MCF 10A (cell line): Measurements from ENCODE around the gene DIP2A. TPM values are rescaled to one million over a fixed set of nuclear protein-coding genes. Genes with fewer than 3 reads are reported as not detected.

ENCODE experiments used
- BruUV-seq: library from RNA; stranded (reverse); fragments of 400-500 nt; replicated peaks from 2 replicates; lab custom pipeline; 2021; lab: Mats Ljungman, UMichigan
- CTCF ChIA-PET: fragments of 300-600 bp; sonication (Branson Sonifier 250); formaldehyde crosslinking; extraction: SDS; loops from one replicate; lab custom pipeline; 2021; ENCODE audit warnings: antibody characterized with exemption, inconsistent platforms; lab: Yijun Ruan, JAX
- POLR2A ChIA-PET: fragments of 300-600, 350-650 bp; sonication (Branson Sonifier 250); formaldehyde crosslinking; extraction: SDS; loops from one replicate; lab custom pipeline; 2020; ENCODE audit warnings: antibody characterized with exemption, inconsistent platforms; lab: Yijun Ruan, JAX
- DNase-seq: peaks from one replicate; pipeline ENCODE4 v3.0.0-alpha.2; 2018; ENCODE audit not compliant: unreplicated experiment
- H3K27ac Mint-ChIP-seq: one replicate; pipeline ENCODE4 v1.8.0; 2022; ENCODE audit warnings: mild to moderate bottlenecking, low read depth, mixed read lengths; ENCODE audit not compliant: unreplicated experiment
- H3K27me3 Mint-ChIP-seq: one replicate; pipeline ENCODE4 v1.8.0; 2022; ENCODE audit warnings: mixed read lengths; ENCODE audit not compliant: insufficient read depth, unreplicated experiment
- H3K36me3 Mint-ChIP-seq: one replicate; pipeline ENCODE4 v1.8.0; 2022; ENCODE audit warnings: mild to moderate bottlenecking, moderate library complexity, mixed read lengths; ENCODE audit not compliant: insufficient read depth, unreplicated experiment
- H3K4me1 Mint-ChIP-seq: one replicate; pipeline ENCODE4 v1.8.0; 2022; ENCODE audit warnings: mixed read lengths; ENCODE audit not compliant: insufficient read depth, unreplicated experiment
- H3K4me3 Mint-ChIP-seq: one replicate; pipeline ENCODE4 v1.8.0; 2022; ENCODE audit warnings: mild to moderate bottlenecking, moderate library complexity, mixed read lengths; ENCODE audit not compliant: unreplicated experiment
- H3K9me3 Mint-ChIP-seq: one replicate; pipeline ENCODE4 v1.8.0; 2022; ENCODE audit warnings: mixed read lengths; ENCODE audit not compliant: unreplicated experiment
- intact Hi-C: fragments of 100-400 bp; cut with micrococcal nuclease; formaldehyde crosslinking; loops from 2 replicates; pipeline ENCODE4 v1.14.1; 2022
- total RNA-seq: library from RNA; stranded (reverse); gene quantifications from 2 replicates; pipeline ENCODE4 v1.2.3, GENCODE V29; 2022
- TF ChIP-seq, protein P1 (sequence below): fragments of 200-600 bp; IDR thresholded peaks from one replicate; pipeline ENCODE4 v1.8.0; 2022; ENCODE audit warnings: antibody characterized with exemption, mild to moderate bottlenecking; ENCODE audit not compliant: unreplicated experiment

Gene DIP2A
- total RNA-seq, 1 experiment from 2014 or later: 39.6 TPM

- ChIA-PET POLR2A (no interaction called here), CTCF (interaction anchor here (0.7 kb wide), 1 partner anchor 45 kb away, joined by 3 read pairs; no protein-coding TSS in a partner anchor)
- Mint-ChIP-seq H3K27ac (no peak overlapping the region), H3K36me3 (peaks cover 25% of the 10 kb centered on the region), H3K4me3 (no peak overlapping the region), H3K27me3 (no peaks in the 10 kb centered on the region), H3K9me3 (peaks cover 8% of the 10 kb centered on the region), H3K4me1 (peaks cover 29% of the 10 kb centered on the region)
- intact Hi-C loops: no loop called here
- no TSS peak for BruUV-seq
- DNase-seq: no peak
- TF ChIP-seq, protein P1, sequence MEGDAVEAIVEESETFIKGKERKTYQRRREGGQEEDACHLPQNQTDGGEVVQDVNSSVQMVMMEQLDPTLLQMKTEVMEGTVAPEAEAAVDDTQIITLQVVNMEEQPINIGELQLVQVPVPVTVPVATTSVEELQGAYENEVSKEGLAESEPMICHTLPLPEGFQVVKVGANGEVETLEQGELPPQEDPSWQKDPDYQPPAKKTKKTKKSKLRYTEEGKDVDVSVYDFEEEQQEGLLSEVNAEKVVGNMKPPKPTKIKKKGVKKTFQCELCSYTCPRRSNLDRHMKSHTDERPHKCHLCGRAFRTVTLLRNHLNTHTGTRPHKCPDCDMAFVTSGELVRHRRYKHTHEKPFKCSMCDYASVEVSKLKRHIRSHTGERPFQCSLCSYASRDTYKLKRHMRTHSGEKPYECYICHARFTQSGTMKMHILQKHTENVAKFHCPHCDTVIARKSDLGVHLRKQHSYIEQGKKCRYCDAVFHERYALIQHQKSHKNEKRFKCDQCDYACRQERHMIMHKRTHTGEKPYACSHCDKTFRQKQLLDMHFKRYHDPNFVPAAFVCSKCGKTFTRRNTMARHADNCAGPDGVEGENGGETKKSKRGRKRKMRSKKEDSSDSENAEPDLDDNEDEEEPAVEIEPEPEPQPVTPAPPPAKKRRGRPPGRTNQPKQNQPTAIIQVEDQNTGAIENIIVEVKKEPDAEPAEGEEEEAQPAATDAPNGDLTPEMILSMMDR: no peak
Observed at GRCh38 chr21:46480466-46480865, 21.8 kb downstream of the DIP2A start.

DNA sequence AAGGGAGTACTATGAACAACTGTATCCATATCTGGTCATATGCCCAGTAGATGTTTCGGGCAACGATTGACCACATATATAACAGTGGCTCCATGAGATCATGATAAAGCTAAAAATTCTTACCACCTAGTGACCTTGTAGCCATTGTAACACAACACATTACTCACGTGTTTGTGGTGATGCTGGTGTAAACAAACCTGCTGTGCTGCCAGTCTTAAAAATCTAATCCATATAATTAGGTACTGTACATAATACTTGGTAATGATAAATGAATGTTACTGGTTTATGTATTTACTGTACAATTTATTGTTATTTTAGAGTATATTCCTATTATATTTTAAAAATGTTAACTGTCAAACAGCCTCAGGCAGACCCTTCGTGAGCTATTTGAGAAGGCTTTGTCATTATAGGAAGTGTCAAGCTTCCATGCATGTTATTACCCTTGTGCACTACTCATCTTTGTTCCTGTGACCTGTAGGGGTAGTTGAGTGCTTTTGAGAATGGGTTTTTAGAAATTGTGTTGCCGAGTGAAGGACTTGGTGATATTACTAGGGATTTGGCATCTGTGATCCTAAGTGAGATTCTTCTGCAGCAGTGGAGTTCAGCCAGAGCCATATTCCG is 23.6 kb downstream of the DIP2A start:
- Mint-ChIP-seq H3K36me3 (peaks cover 24% of the 10 kb centered on the region), H3K4me3 (no peak overlapping the region), H3K4me1 (peaks cover 24% of the 10 kb centered on the region), H3K27ac (no peak overlapping the region), H3K27me3 (no peaks in the 10 kb centered on the region), H3K9me3 (no peaks in the 10 kb centered on the region)
- TF ChIP-seq, protein P1: no peak
- POLR2A ChIA-PET: interaction anchor here (0.6 to 0.9 kb wide), 2 partner anchors 14 to 25 kb away, joined by 3 read pairs; no protein-coding TSS in a partner anchor
- BruUV-seq: no TSS peak
- intact Hi-C loops: no loop called here
- no peak for DNase-seq
- CTCF ChIA-PET: no interaction called here

DNA sequence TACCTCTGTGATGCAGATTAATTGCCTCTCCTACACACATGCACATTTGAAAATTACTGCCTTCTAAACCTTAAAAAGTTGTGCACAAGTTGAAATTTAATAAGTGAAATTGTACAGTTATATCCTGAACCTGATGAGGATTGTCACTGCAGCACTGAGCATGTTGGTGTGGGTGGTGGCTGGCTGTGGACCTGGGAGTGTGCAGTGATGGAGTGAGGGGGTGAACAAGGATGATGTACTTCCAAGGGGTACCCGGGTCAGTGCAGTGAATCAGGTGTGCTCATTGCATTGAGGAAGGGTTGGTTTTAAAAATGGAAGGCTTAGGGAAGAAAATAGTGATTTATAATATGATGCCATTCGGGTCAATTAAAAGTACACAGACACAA is 24.1 kb downstream of the DIP2A start:
- POLR2A ChIA-PET: interaction anchor here (0.6 kb wide), 1 partner anchor 25 kb away, joined by 3 read pairs; no protein-coding TSS in a partner anchor
- Mint-ChIP-seq H3K9me3 (no peaks in the 10 kb centered on the region), H3K36me3 (peaks cover 29% of the 10 kb centered on the region), H3K27me3 (no peaks in the 10 kb centered on the region), H3K4me1 (peaks cover 21% of the 10 kb centered on the region), H3K4me3 (no peak overlapping the region), H3K27ac (peak overlapping the region; percentile 37)
- TF ChIP-seq, protein P1: no peak
- no peak for DNase-seq
- intact Hi-C loops: no loop called here
- CTCF ChIA-PET: no interaction called here
- no TSS peak for BruUV-seq

DNA sequence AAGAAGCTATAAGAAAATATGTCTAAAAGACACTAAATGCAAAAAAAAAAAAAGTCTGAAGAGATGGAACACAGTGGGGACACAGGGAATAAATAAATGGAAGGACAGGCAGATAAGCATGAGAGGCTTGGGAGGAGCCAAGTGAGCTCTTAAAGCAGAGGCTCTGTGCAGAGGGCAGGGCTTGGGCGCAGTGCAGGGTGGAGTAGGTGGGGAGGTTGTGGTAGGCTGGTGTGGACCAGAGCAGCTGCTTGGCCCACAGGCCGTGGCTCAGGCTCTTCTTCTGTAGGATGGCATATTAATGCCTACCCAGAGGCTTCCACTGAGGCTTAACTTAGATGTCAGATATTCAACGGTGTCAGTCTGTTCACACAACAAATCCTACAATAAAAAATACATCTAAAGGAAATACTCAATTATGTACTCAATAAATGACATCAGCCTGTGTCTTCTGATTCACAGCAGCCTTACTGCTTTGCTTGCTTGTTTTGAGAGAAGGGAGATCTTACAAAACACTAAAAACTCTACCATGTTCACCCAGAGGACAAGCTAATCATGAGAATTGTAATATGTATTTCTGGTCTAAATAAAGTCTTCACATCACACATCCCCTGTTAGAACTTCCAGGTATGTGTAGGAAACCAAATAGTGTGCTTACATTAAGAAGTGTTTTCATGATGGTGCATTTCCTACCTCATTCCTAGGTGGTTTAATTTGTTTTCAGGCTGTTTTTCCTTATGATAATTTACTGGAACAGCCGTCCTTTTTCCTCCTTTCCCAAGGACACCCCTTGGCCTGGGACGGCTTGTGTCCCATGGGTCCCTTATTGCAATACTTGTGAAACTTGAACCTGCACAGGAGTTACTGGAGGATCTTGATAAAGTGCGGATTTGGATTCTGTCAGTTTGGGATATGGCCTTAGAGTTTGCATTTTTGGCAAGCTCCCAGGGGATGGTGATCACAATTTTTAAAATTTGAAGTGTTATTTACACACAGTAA is 24.9 kb downstream of the DIP2A start:
- Mint-ChIP-seq H3K36me3 (peaks cover 29% of the 10 kb centered on the region), H3K27me3 (no peaks in the 10 kb centered on the region), H3K27ac (peak overlapping the region; percentile 37), H3K9me3 (no peaks in the 10 kb centered on the region), H3K4me1 (peaks cover 17% of the 10 kb centered on the region), H3K4me3 (no peak overlapping the region)
- no TSS peak for BruUV-seq
- intact Hi-C loops: no loop called here
- CTCF ChIA-PET: interaction anchor here (0.5 kb wide), 1 partner anchor 16 kb away, joined by 3 read pairs; no protein-coding TSS in a partner anchor
- TF ChIP-seq, protein P1: no peak
- no peak for DNase-seq
- POLR2A ChIA-PET: no interaction called here
